Measurements from ENCODE around the gene CERS3.

The CERS3 gene

DNA sequence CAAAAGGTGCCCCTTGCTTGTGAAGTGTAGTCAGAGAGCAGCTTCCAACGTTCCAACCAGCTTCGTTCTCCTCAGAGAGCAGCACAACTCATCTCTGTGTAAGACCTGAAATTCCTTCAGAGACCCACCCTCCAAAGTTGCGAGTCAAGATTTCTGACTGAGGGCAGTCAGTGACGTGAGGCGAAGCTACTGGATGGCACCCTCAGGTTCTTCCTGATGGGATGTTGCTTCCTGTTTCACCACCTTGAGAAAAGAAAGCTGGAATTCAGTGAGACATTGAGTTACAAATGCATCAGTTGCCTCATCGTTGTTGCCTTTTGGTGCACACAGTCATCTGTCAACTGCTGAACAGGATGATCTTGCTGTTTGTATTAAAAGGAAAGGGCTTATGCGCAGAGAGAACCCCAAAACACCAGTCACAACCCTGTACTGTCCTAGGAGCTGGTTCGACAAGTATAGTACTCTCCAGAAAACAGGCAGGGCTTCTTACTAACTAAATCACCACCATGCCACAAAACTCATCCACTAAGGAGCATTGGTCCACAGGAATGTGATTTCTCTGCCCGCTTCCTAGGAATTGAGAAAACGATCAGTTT lies at the start of gene CERS3:
TSS of gene CERS3 (minus strand) at position 118 of the 596 bp plus-strand sequence. CDS start 27,101 bp downstream, outside the sequence.
- Histone ChIP-seq H3K9me2 (replicated peaks; ENCODE audit: insufficient read depth, low read length) (no peaks in the 10 kb centered on the region), H3K9ac (ENCODE audit: low read length) (no peak within 1 kb of the TSS), H3K36me3 (ENCODE audit: low read length) (no peaks in the 10 kb centered on the region), H3K27me3 (ENCODE audit: low read length) (no peaks in the 10 kb centered on the region), H3K4me3 (ENCODE audit: insufficient read depth, low read length, poor library complexity, severe bottlenecking) (no peak within 1 kb of the TSS), H3F3A (ENCODE audit: insufficient read depth) (no peaks in the 10 kb centered on the region), H3K79me2 (ENCODE audit: insufficient read depth, low read length) (no peaks in the 10 kb centered on the region), H3K27ac (ENCODE audit: low read depth, low read length) (no peak within 1 kb of the TSS), H2AFZ (ENCODE audit: low read depth, low read length, severe bottlenecking) (no peak within 1 kb of the TSS), H4K20me1 (ENCODE audit: low read depth, low read length) (no peaks in the 10 kb centered on the region), H3K9me3 (ENCODE audit: insufficient read depth, low read length) (no peaks in the 10 kb centered on the region), H3K4me2 (ENCODE audit: low read depth, low read length, poor library complexity, severe bottlenecking) (no peak within 1 kb of the TSS)
- no peak for TF ChIP-seq EZH2phosphoT487 (conservative IDR thresholded peaks at IDR 0.05; ENCODE audit: low read length)
- TF ChIP-seq, protein P1, sequence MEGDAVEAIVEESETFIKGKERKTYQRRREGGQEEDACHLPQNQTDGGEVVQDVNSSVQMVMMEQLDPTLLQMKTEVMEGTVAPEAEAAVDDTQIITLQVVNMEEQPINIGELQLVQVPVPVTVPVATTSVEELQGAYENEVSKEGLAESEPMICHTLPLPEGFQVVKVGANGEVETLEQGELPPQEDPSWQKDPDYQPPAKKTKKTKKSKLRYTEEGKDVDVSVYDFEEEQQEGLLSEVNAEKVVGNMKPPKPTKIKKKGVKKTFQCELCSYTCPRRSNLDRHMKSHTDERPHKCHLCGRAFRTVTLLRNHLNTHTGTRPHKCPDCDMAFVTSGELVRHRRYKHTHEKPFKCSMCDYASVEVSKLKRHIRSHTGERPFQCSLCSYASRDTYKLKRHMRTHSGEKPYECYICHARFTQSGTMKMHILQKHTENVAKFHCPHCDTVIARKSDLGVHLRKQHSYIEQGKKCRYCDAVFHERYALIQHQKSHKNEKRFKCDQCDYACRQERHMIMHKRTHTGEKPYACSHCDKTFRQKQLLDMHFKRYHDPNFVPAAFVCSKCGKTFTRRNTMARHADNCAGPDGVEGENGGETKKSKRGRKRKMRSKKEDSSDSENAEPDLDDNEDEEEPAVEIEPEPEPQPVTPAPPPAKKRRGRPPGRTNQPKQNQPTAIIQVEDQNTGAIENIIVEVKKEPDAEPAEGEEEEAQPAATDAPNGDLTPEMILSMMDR (IDR thresholded peaks at IDR 0.05; ENCODE audit: insufficient read depth, low read length, poor library complexity, severe bottlenecking) = no peak

DNA sequence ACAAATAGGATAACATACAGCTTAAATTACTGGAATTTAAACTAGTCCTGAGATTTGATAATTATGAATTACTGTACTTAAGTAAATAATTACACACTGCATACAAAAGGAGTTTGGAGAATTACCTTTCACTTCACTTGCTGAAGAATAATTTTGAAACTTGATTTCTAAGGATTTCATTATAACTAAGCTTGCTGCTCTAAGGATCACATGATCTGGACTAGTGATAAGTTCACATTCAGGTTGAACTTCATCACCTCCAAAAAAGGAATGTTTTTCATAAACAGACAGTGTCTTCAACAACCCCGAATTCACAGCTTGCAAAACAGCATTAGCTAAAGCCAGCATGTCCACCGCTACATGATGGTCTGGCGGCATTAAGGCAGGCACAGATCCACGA lies 44.8 kb upstream of the CERS3 start:
- H3F3A ChIP-seq (ENCODE audit: insufficient read depth) = no peaks in the 10 kb centered on the region
- no peak overlapping the region for H2AFZ ChIP-seq (ENCODE audit: low read depth, low read length, severe bottlenecking)
- no peaks in the 10 kb centered on the region for H3K9me2 ChIP-seq (replicated peaks; ENCODE audit: insufficient read depth, low read length)
- no peak overlapping the region for H3K27ac ChIP-seq (ENCODE audit: low read depth, low read length)
- H3K4me3 ChIP-seq (ENCODE audit: insufficient read depth, low read length, poor library complexity, severe bottlenecking) = no peak overlapping the region
- H4K20me1 ChIP-seq (ENCODE audit: low read depth, low read length) = no peaks in the 10 kb centered on the region
- H3K9ac ChIP-seq (ENCODE audit: low read length) = no peak overlapping the region
- peaks cover 5% of the 10 kb centered on the region; the same call in 1 of the 2 replicates for H3K36me3 ChIP-seq (ENCODE audit: low read length)
- H3K4me2 ChIP-seq (ENCODE audit: low read depth, low read length, poor library complexity, severe bottlenecking) = no peak overlapping the region
- H3K9me3 ChIP-seq (ENCODE audit: insufficient read depth, low read length) = no peaks in the 10 kb centered on the region
- H3K27me3 ChIP-seq (ENCODE audit: low read length) = no peaks in the 10 kb centered on the region
- TF ChIP-seq EZH2phosphoT487 (conservative IDR thresholded peaks at IDR 0.05; ENCODE audit: low read length) = no peak
- TF ChIP-seq, protein P1 (IDR thresholded peaks at IDR 0.05; ENCODE audit: insufficient read depth, low read length, poor library complexity, severe bottlenecking) = no peak
- H3K79me2 ChIP-seq (ENCODE audit: insufficient read depth, low read length) = no peaks in the 10 kb centered on the region

DNA sequence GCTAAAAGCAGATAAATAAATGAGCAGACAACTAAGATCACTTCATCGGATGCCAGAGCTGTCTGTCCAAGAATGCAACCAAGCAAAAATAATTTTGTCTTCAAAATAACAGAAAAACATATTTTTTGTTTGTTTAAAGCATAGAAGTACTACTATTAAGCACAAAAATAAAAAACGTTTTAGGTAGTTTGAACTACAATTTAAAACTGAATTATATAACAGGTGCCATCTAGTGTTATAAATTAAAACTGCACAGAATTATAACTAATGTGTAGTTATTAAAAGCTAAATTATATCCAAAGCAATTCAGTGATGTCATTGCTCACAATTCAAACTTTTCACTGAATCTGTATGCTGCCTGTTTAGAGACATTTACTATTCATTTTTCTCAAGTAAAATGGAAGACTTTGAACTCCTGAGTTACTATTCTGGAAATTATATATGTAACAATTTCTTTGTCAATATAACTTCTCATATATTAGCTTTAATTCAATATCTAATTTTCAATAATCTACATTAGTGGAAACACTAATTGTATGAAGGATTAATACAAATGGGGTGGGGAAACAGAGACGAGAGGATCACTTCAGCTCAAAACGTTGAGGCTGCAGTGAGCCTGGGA lies 43.7 kb upstream of the CERS3 start:
- no peak overlapping the region for H3K27ac ChIP-seq (ENCODE audit: low read depth, low read length)
- no peak overlapping the region for H2AFZ ChIP-seq (ENCODE audit: low read depth, low read length, severe bottlenecking)
- H3K9me3 ChIP-seq (ENCODE audit: insufficient read depth, low read length) = no peaks in the 10 kb centered on the region
- H3K27me3 ChIP-seq (ENCODE audit: low read length) = no peaks in the 10 kb centered on the region
- no peak for TF ChIP-seq EZH2phosphoT487 (conservative IDR thresholded peaks at IDR 0.05; ENCODE audit: low read length)
- TF ChIP-seq, protein P1 (IDR thresholded peaks at IDR 0.05; ENCODE audit: insufficient read depth, low read length, poor library complexity, severe bottlenecking) = peak; percentile 23
- H3F3A ChIP-seq (ENCODE audit: insufficient read depth) = no peaks in the 10 kb centered on the region
- no peak overlapping the region for H3K4me2 ChIP-seq (ENCODE audit: low read depth, low read length, poor library complexity, severe bottlenecking)
- H3K9me2 ChIP-seq (replicated peaks; ENCODE audit: insufficient read depth, low read length) = no peaks in the 10 kb centered on the region
- H3K9ac ChIP-seq (ENCODE audit: low read length) = no peak overlapping the region
- H3K4me3 ChIP-seq (ENCODE audit: insufficient read depth, low read length, poor library complexity, severe bottlenecking) = no peak overlapping the region
- no peaks in the 10 kb centered on the region for H3K79me2 ChIP-seq (ENCODE audit: insufficient read depth, low read length)
- peaks cover 5% of the 10 kb centered on the region; the same call in 1 of the 2 replicates for H3K36me3 ChIP-seq (ENCODE audit: low read length)
- no peaks in the 10 kb centered on the region for H4K20me1 ChIP-seq (ENCODE audit: low read depth, low read length)
